Progenitor cell of endocrine pancreas (in vitro differentiated cells): ENCODE data around the gene GALNT5. TPM values are rescaled to one million over a fixed set of nuclear protein-coding genes. Genes with fewer than 3 reads are reported as not detected.

Experiments used
- DNase-seq: peaks from one replicate; pipeline ENCODE4 v3.0.0; 2021; ENCODE audit warnings: low spot score; ENCODE audit not compliant: unreplicated experiment
- H3K27ac Mint-ChIP-seq: 2 replicates; pipeline ENCODE4 v1.8.0; 2021; ENCODE audit warnings: mild to moderate bottlenecking, moderate library complexity, mixed read lengths
- H3K27me3 Mint-ChIP-seq: 2 replicates; pipeline ENCODE4 v1.8.0; 2021; ENCODE audit warnings: mixed read lengths
- H3K36me3 Mint-ChIP-seq: 2 replicates; pipeline ENCODE4 v1.8.0; 2022; ENCODE audit warnings: mixed read lengths; ENCODE audit not compliant: insufficient read depth
- H3K4me1 Mint-ChIP-seq: 2 replicates; pipeline ENCODE4 v1.8.0; 2021; ENCODE audit warnings: low read depth, mixed read lengths
- H3K4me3 Mint-ChIP-seq: 2 replicates; pipeline ENCODE4 v1.8.0; 2021; ENCODE audit warnings: low read depth, mild to moderate bottlenecking, moderate library complexity, mixed read lengths
- H3K9me3 Mint-ChIP-seq: 2 replicates; pipeline ENCODE4 v1.8.0; 2021; ENCODE audit warnings: low read depth, mixed read lengths
- CTCF ChIP-seq: fragments of 200-600 bp; sonication (generic); IDR thresholded peaks from one replicate; pipeline ENCODE4 v1.5.0; 2021; ENCODE audit warnings: antibody characterized with exemption, mild to moderate bottlenecking; ENCODE audit not compliant: unreplicated experiment
- total RNA-seq: library from RNA; stranded (reverse); gene quantifications from 2 replicates; pipeline ENCODE4 v1.2.1, GENCODE V29; 2021

Gene GALNT5
- total RNA-seq, 1 donor from 2014 or later = 0.60 TPM

- peaks cover 6% of the 10 kb centered on the region for H3K4me1 Mint-ChIP-seq
Observed at GRCh38 chr2:157291018-157291417, 33.5 kb downstream of the GALNT5 start.

GRCh38 chr2:157292853-157293252, 35.3 kb downstream of the GALNT5 start:
- Mint-ChIP-seq H3K36me3 (no peaks in the 10 kb centered on the region), H3K9me3 (no peaks in the 10 kb centered on the region), H3K4me3 (no peak overlapping the region), H3K27ac (no peak overlapping the region), H3K4me1 (peaks cover 6% of the 10 kb centered on the region), H3K27me3 (peaks cover 3% of the 10 kb centered on the region)
- DNase-seq = no peak
- no peak for TF ChIP-seq CTCF

More at GRCh38 chr2:157291018-157291417, 33.5 kb downstream of the GALNT5 start:
- Mint-ChIP-seq H3K4me3 (no peak overlapping the region), H3K9me3 (no peaks in the 10 kb centered on the region), H3K27ac (no peak overlapping the region), H3K36me3 (no peaks in the 10 kb centered on the region), H3K27me3 (no peaks in the 10 kb centered on the region)
- no peak for DNase-seq
- no peak for TF ChIP-seq CTCF

- H3K36me3 Mint-ChIP-seq = no peaks in the 10 kb centered on the region
- H3K4me3 Mint-ChIP-seq = no peak overlapping the region
- H3K27me3 Mint-ChIP-seq = peaks cover 3% of the 10 kb centered on the region
- no peak overlapping the region for H3K27ac Mint-ChIP-seq
- no peak for TF ChIP-seq CTCF
- peaks cover 9% of the 10 kb centered on the region for H3K4me1 Mint-ChIP-seq
- no peak for DNase-seq
- no peaks in the 10 kb centered on the region for H3K9me3 Mint-ChIP-seq
Observed at GRCh38 chr2:157296490-157296889, 39.0 kb downstream of the GALNT5 start.

- Mint-ChIP-seq H3K27me3 (peaks cover 3% of the 10 kb centered on the region), H3K4me3 (no peak overlapping the region), H3K9me3 (no peaks in the 10 kb centered on the region), H3K4me1 (peaks cover 11% of the 10 kb centered on the region), H3K36me3 (no peaks in the 10 kb centered on the region), H3K27ac (no peak overlapping the region)
- no peak for TF ChIP-seq CTCF
- no peak for DNase-seq
Observed at GRCh38 chr2:157296958-157297357, 39.5 kb downstream of the GALNT5 start.

GRCh38 chr2:157301307-157301706, 43.8 kb downstream of the GALNT5 start:
- H3K4me3 Mint-ChIP-seq = no peak overlapping the region

More at GRCh38 chr2:157301307-157301706, 43.8 kb downstream of the GALNT5 start:
- H3K9me3 Mint-ChIP-seq = no peaks in the 10 kb centered on the region
- H3K27me3 Mint-ChIP-seq = peaks cover 10% of the 10 kb centered on the region
- peaks cover 5% of the 10 kb centered on the region for H3K4me1 Mint-ChIP-seq
- no peak for TF ChIP-seq CTCF
- no peak overlapping the region for H3K27ac Mint-ChIP-seq
- H3K36me3 Mint-ChIP-seq = no peaks in the 10 kb centered on the region
- DNase-seq = no peak
